HG02571 (cell line): Measurements from ENCODE around the gene TLK2.
"Not testable (repeated sequence)": the region's sequence is repeated elsewhere in the genome, so short reads cannot be mapped to it uniquely, and the experiment has no call there.

Experiments
- ATAC-seq: cut with Tn5 transposase; IDR thresholded peaks from one replicate; pipeline ENCODE4 v1.9.1; 2021; ENCODE audit warnings: mild to moderate bottlenecking, moderate library complexity; ENCODE audit not compliant: unreplicated experiment

Gene TLK2

GRCh38 chr17:62482553-62482952 is 3.9 kb downstream of the TLK2 start:
- not testable (repeated sequence) for ATAC-seq

- ATAC-seq, result not testable (repeated sequence)
Measured at GRCh38 chr17:62490990-62491389, 12.4 kb downstream of the TLK2 start.

- not testable (repeated sequence) for ATAC-seq
Measured at GRCh38 chr17:62493049-62493655, 14.5 kb downstream of the TLK2 start.

- not testable (repeated sequence) for ATAC-seq
Measured at GRCh38 chr17:62494073-62494472, 15.4 kb downstream of the TLK2 start.

GRCh38 chr17:62496344-62496743 is 17.7 kb downstream of the TLK2 start:
- ATAC-seq, result not testable (repeated sequence)

GRCh38 chr17:62498796-62499195 is 20.2 kb downstream of the TLK2 start:
- not testable (repeated sequence) for ATAC-seq

- ATAC-seq, result not testable (repeated sequence)
Measured at GRCh38 chr17:62500463-62500862, 21.8 kb downstream of the TLK2 start.

- not testable (repeated sequence) for ATAC-seq
Measured at GRCh38 chr17:62504857-62505256, 26.2 kb downstream of the TLK2 start.

GRCh38 chr17:62507191-62507836 is 28.7 kb downstream of the TLK2 start:
- not testable (repeated sequence) for ATAC-seq

- not testable (repeated sequence) for ATAC-seq
Measured at GRCh38 chr17:62510247-62510819, 31.7 kb downstream of the TLK2 start.

- not testable (repeated sequence) for ATAC-seq
Measured at GRCh38 chr17:62511014-62511413, 32.4 kb downstream of the TLK2 start.

- not testable (repeated sequence) for ATAC-seq
Measured at GRCh38 chr17:62516376-62516775, 37.8 kb downstream of the TLK2 start.

GRCh38 chr17:62521295-62521694 is 42.7 kb downstream of the TLK2 start:
- ATAC-seq, result not testable (repeated sequence)

GRCh38 chr17:62524077-62524476 is 45.5 kb downstream of the TLK2 start:
- not testable (repeated sequence) for ATAC-seq

GRCh38 chr17:62525317-62525716 is 46.7 kb downstream of the TLK2 start:
- not testable (repeated sequence) for ATAC-seq

- ATAC-seq, result not testable (repeated sequence)
Measured at GRCh38 chr17:62530936-62531335, 52.3 kb downstream of the TLK2 start.

GRCh38 chr17:62536557-62536956 is 57.9 kb downstream of the TLK2 start:
- not testable (repeated sequence) for ATAC-seq

- ATAC-seq, result not testable (repeated sequence)
Measured at GRCh38 chr17:62541073-62541472, 62.4 kb downstream of the TLK2 start.

- not testable (repeated sequence) for ATAC-seq
Measured at GRCh38 chr17:62543278-62543775, 64.7 kb downstream of the TLK2 start.

GRCh38 chr17:62546066-62546465 is 67.4 kb downstream of the TLK2 start:
- ATAC-seq, result not testable (repeated sequence)

GRCh38 chr17:62552851-62553659 is 74.4 kb downstream of the TLK2 start:
- ATAC-seq, result not testable (repeated sequence)
